Activated T-cell treated with anti-CD3 and anti-CD28 coated beads, Interleukin-2, amount 50 U/mL, for 72 hours (primary cell): ENCODE data around the gene UGT2A1. TPM values are rescaled to one million over a fixed set of nuclear protein-coding genes. Genes with fewer than 3 reads are reported as not detected.

ENCODE experiments used
- ATAC-seq, 2 donors: fragments of 150-1000 bp; cut with Tn5 transposase; replicated peaks in 1 of 2; 2 replicates each; pipeline ENCODE4 v1.10.0; 2021; ENCODE audit warnings: moderate library complexity in 2 of 2, mild to moderate bottlenecking in 1 of 2
- DNase-seq, 2 donors: peaks; one replicate each; pipeline ENCODE4 v3.0.0; 2021 to 2022; ENCODE audit warnings: mixed read lengths in 1 of 2
- H3K27ac Mint-ChIP-seq: one replicate; pipeline ENCODE4 v1.8.0; 2022; ENCODE audit warnings: mild to moderate bottlenecking, moderate library complexity, mixed read lengths
- H3K27me3 Mint-ChIP-seq: one replicate; pipeline ENCODE4 v1.8.0; 2022; ENCODE audit warnings: low read depth, mixed read lengths
- H3K36me3 Mint-ChIP-seq, 2 donors: one replicate each; pipeline ENCODE4 v1.8.0; 2022; ENCODE audit warnings: mixed read lengths in 2 of 2, mild to moderate bottlenecking in 1 of 2; ENCODE audit not compliant: insufficient read depth in 2 of 2
- H3K4me1 Mint-ChIP-seq: one replicate; pipeline ENCODE4 v1.8.0; 2022; ENCODE audit warnings: low read depth, mixed read lengths
- H3K4me3 Mint-ChIP-seq, 2 donors: one replicate each; pipeline ENCODE4 v1.8.0; 2022; ENCODE audit warnings: mild to moderate bottlenecking in 2 of 2, mixed read lengths in 2 of 2, moderate library complexity in 2 of 2
- H3K9me3 Mint-ChIP-seq, 2 donors: one replicate each; pipeline ENCODE4 v1.8.0; 2022; ENCODE audit warnings: mixed read lengths in 2 of 2
- total RNA-seq, 2 donors: library from RNA; stranded (reverse); gene quantifications; one replicate each; pipeline ENCODE4 v1.2.3, GENCODE V29; 2022

The UGT2A1 gene
- total RNA-seq, 2 donors from 2014 or later = not detected

GRCh38 chr4:69576251-69576877, 76.7 kb downstream of the UGT2A1 start:
- Mint-ChIP-seq H3K4me3 (no peak overlapping the region), H3K36me3 (no peaks in the 10 kb centered on the region), H3K9me3 (no peaks in the 10 kb centered on the region), H3K4me1 (no peaks in the 10 kb centered on the region), H3K27ac (no peak overlapping the region), H3K27me3 (no peaks in the 10 kb centered on the region)
- DNase-seq (no peak), ATAC-seq (no peak)

- DNase-seq = no peak
Observed at GRCh38 chr4:69568787-69569186, 84.3 kb downstream of the UGT2A1 start.

GRCh38 chr4:69563424-69563823, 89.6 kb downstream of the UGT2A1 start:
- ATAC-seq (no peak), DNase-seq (no peak)
- H3K27me3 Mint-ChIP-seq = no peaks in the 10 kb centered on the region
- H3K9me3 Mint-ChIP-seq = no peaks in the 10 kb centered on the region
- no peak overlapping the region for H3K27ac Mint-ChIP-seq
- H3K36me3 Mint-ChIP-seq = peaks cover 0 to 1% of the 10 kb centered on the region in 2 donors
- H3K4me3 Mint-ChIP-seq = no peak overlapping the region
- H3K4me1 Mint-ChIP-seq = no peaks in the 10 kb centered on the region

More at GRCh38 chr4:69568787-69569186, 84.3 kb downstream of the UGT2A1 start:
- H3K4me3 Mint-ChIP-seq = no peak overlapping the region
- no peaks in the 10 kb centered on the region for H3K36me3 Mint-ChIP-seq
- H3K27ac Mint-ChIP-seq = no peak overlapping the region
- no peaks in the 10 kb centered on the region for H3K4me1 Mint-ChIP-seq
- H3K9me3 Mint-ChIP-seq = no peaks in the 10 kb centered on the region
- ATAC-seq = no peak
- no peaks in the 10 kb centered on the region for H3K27me3 Mint-ChIP-seq

- ATAC-seq (no peak), DNase-seq (no peak)
- Mint-ChIP-seq H3K27me3 (no peaks in the 10 kb centered on the region), H3K27ac (no peak overlapping the region), H3K36me3 (no peaks in the 10 kb centered on the region), H3K4me3 (no peak overlapping the region), H3K4me1 (no peaks in the 10 kb centered on the region), H3K9me3 (no peaks in the 10 kb centered on the region)
Observed at GRCh38 chr4:69549651-69550050, 103.4 kb downstream of the UGT2A1 start.

- no peaks in the 10 kb centered on the region for H3K36me3 Mint-ChIP-seq
- no peaks in the 10 kb centered on the region for H3K4me1 Mint-ChIP-seq
- H3K27me3 Mint-ChIP-seq = no peaks in the 10 kb centered on the region
- DNase-seq = no peak
- no peak overlapping the region for H3K27ac Mint-ChIP-seq
- H3K4me3 Mint-ChIP-seq = no peak overlapping the region
- no peaks in the 10 kb centered on the region for H3K9me3 Mint-ChIP-seq
- ATAC-seq = no peak
Observed at GRCh38 chr4:69546134-69546765, 106.8 kb downstream of the UGT2A1 start.

Other genes with a start within 250 kb of the UGT2A1 start
- not detected for gene UGT2B4, start 157.3 kb downstream of the UGT2A1 start, total RNA-seq
- gene UGT2A2, start 13.6 kb downstream of the UGT2A1 start, total RNA-seq = not detected
- gene SULT1B1, start 107.4 kb upstream of the UGT2A1 start, total RNA-seq = 1 to 10 TPM; 3.3 to 4.5 TPM
- not detected for gene SULT1E1, start 206.9 kb upstream of the UGT2A1 start, total RNA-seq